Upper lobe of right lung (tissue), 1 donor: ENCODE results near the gene PCSK5. TPM values are rescaled to one million over a fixed set of nuclear protein-coding genes. Genes with fewer than 3 reads are reported as not detected.

Experiments
- ATAC-seq: fragments of 200-7000 bp; cut with Tn5 transposase; one replicate; pipeline ENCODE4 v1.9.1; 2020; ENCODE audit warnings: mild to moderate bottlenecking, moderate library complexity
- DNase-seq: peaks from one replicate; pipeline ENCODE4 v3.0.0-alpha.2; 2020
- H3K27ac ChIP-seq: fragments of 200-600 bp; one replicate; pipeline ENCODE4 v1.8.0; 2022
- H3K27me3 ChIP-seq: fragments of 200-600 bp; one replicate; pipeline ENCODE4 v1.8.0; 2022; ENCODE audit warnings: mild to moderate bottlenecking
- H3K36me3 ChIP-seq: fragments of 200-600 bp; one replicate; pipeline ENCODE4 v1.8.0; 2022
- H3K4me1 ChIP-seq: fragments of 200-600 bp; one replicate; pipeline ENCODE4 v1.8.0; 2022
- H3K4me3 ChIP-seq: fragments of 200-600 bp; one replicate; pipeline ENCODE4 v1.8.0; 2022; ENCODE audit warnings: mild to moderate bottlenecking
- H3K9me3 ChIP-seq: fragments of 200-600 bp; one replicate; pipeline ENCODE4 v1.8.0; 2022
- intact Hi-C: fragments of 100-400 bp; cut with DNase I; formaldehyde crosslinking; loops from one replicate; pipeline ENCODE4 v1.11.0; 2022
- total RNA-seq: library from RNA; stranded (reverse); fragmentation: NEBNext Ultra II Directional; extraction: Animal tissue kit (Norgen Biotek cat#: 25700); gene quantifications from one replicate; pipeline ENCODE4 v1.2.1, GENCODE V29; 2021
- TF ChIP-seq, protein P1 (sequence below): fragments of 200-600 bp; IDR thresholded peaks from one replicate; pipeline ENCODE4 v1.8.0; 2022; ENCODE audit warnings: antibody characterized with exemption
- donor health status: DM: no; HTN: yes; CAD: no; lungs with severe emphysema.

The PCSK5 gene
- total RNA-seq, 1 donor from 2014 or later, result 18.1 TPM

DNA sequence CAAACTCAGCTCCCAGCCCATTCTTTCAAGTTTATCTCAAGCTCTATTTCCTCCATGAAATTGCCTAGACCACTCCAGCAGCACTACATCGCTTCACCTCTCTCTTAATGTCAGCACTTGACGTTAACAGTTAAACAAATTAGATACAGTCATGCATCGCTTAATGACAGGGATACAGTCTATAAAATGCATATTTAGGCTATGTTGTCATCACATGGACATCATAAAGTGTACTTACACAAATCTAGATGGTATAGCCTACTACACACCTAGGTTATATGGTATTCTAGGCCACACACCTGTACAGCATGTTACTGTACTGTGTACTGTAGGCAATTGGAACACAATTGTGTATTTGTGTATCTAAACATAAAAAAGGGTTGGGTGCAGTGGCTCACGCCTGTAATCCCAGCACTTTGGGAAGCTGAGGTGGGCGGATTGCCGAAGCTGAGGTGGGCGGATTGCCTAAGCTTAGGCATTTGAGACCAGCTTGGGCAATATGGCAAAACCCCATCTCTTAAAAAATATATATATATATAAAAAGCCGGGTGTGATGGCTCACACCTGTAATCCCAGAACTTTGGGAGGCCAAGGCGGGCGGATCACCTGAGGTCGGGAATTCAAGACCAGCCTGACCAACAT is 13.4 kb upstream of the PCSK5 start:
- intact Hi-C loops, result no loop called here
- TF ChIP-seq, protein P1, sequence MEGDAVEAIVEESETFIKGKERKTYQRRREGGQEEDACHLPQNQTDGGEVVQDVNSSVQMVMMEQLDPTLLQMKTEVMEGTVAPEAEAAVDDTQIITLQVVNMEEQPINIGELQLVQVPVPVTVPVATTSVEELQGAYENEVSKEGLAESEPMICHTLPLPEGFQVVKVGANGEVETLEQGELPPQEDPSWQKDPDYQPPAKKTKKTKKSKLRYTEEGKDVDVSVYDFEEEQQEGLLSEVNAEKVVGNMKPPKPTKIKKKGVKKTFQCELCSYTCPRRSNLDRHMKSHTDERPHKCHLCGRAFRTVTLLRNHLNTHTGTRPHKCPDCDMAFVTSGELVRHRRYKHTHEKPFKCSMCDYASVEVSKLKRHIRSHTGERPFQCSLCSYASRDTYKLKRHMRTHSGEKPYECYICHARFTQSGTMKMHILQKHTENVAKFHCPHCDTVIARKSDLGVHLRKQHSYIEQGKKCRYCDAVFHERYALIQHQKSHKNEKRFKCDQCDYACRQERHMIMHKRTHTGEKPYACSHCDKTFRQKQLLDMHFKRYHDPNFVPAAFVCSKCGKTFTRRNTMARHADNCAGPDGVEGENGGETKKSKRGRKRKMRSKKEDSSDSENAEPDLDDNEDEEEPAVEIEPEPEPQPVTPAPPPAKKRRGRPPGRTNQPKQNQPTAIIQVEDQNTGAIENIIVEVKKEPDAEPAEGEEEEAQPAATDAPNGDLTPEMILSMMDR, result no peak
- peak; percentile 73 for DNase-seq

DNA sequence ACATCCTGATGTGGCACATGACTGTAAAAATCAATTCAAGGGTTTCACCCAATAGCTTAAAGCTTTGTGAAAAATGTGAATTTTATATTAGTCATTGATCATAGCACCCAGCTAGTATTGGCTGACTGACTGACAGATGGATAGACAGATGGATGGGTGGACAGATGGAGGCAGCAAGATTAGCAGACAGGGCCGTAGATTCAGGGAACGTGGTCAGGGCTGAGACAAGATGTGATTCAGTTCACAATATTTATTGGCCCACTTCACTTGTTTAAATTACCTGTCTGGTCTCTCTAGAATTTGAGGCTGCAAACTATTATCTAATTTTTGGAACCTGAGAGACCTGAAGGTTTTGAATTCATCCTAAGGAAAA is 12.0 kb upstream of the PCSK5 start:
- intact Hi-C loops, result no loop called here
- no peak overlapping the region for H3K27ac ChIP-seq
- H3K4me3 ChIP-seq, result no peak overlapping the region
- no peaks in the 10 kb centered on the region for H3K36me3 ChIP-seq
- no peaks in the 10 kb centered on the region for H3K4me1 ChIP-seq
- ATAC-seq, result no peak
- no peaks in the 10 kb centered on the region for H3K9me3 ChIP-seq
- no peaks in the 10 kb centered on the region for H3K27me3 ChIP-seq
- DNase-seq, result no peak
- TF ChIP-seq, protein P1, result no peak

More for the DNA sequence above, 13.4 kb upstream of the PCSK5 start:
- H3K27ac ChIP-seq, result no peak overlapping the region
- H3K27me3 ChIP-seq, result no peaks in the 10 kb centered on the region
- no peak overlapping the region for H3K4me3 ChIP-seq
- no peak for ATAC-seq
- no peaks in the 10 kb centered on the region for H3K36me3 ChIP-seq
- no peaks in the 10 kb centered on the region for H3K9me3 ChIP-seq
- no peaks in the 10 kb centered on the region for H3K4me1 ChIP-seq

DNA sequence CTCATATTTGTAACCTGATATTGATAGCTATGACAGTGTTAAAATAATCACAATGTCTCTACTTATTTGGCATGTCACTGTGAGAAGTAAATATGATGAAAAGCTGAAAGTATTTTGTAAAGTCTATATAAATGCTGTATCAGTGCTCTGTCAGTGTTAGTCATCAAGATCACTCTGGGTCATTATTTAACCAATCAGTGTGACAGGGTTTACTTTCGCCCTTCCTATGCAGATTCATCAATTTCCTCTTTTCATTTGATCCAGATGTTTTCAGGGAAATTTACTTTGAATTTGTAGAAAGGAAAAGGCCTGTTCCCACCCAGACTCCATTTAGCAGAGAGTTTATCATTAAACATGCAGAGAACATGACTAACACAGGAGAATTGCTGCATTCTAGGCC is 9.9 kb upstream of the PCSK5 start:
- intact Hi-C loops, result no loop called here
- DNase-seq (no peak), ATAC-seq (no peak)
- TF ChIP-seq, protein P1, result no peak
- Histone ChIP-seq H3K4me3 (no peak overlapping the region), H3K9me3 (no peaks in the 10 kb centered on the region), H3K4me1 (no peaks in the 10 kb centered on the region), H3K36me3 (no peaks in the 10 kb centered on the region), H3K27me3 (no peaks in the 10 kb centered on the region), H3K27ac (no peak overlapping the region)

DNA sequence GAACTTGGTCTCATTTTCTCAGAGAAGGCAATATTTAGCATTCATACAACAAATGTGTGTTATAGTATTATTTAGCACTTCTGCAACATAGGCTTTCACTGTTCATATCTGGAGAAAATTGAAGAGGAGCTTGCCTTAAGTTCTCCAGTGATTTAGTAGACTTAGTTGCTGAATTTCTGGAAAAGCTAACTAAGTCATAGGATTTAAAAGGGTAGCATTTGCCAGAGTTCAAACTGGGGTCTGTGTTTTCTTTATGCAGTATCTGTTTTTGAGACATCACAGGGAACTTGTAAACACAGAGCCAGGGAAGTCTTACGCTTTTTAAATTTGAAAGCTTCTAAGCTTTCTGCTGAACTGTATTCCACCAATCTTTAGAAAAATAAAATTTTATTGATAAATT is 8.7 kb upstream of the PCSK5 start:
- no peak overlapping the region for H3K27ac ChIP-seq
- H3K9me3 ChIP-seq, result no peaks in the 10 kb centered on the region
- intact Hi-C loops, result no loop called here
- H3K36me3 ChIP-seq, result no peaks in the 10 kb centered on the region
- no peak for DNase-seq
- no peaks in the 10 kb centered on the region for H3K4me1 ChIP-seq
- TF ChIP-seq, protein P1, result no peak
- ATAC-seq, result no peak
- H3K4me3 ChIP-seq, result no peak overlapping the region
- no peaks in the 10 kb centered on the region for H3K27me3 ChIP-seq

DNA sequence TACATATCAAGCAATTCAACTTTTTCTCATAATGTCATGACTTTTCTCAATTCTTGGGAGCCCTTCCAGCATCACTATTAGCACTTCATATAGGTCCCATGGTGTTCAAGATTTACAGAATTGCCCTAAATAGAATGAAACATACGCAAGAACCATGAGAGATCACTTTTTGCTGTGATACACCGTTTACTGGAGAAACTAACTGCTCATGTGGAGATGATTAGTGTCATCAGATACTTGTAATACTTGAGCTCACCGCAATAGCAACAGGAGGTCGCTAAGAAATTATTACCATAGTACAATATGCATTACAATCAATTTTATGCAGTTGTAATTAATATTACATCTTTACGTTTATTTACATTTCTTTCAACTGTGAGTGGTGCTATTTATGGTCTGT is 4.8 kb upstream of the PCSK5 start:
- intact Hi-C loops, result no loop called here
- Histone ChIP-seq H3K36me3 (no peaks in the 10 kb centered on the region), H3K4me1 (peaks cover 4% of the 10 kb centered on the region), H3K27me3 (no peaks in the 10 kb centered on the region), H3K4me3 (no peak overlapping the region), H3K9me3 (no peaks in the 10 kb centered on the region), H3K27ac (no peak overlapping the region)
- TF ChIP-seq, protein P1, result no peak
- DNase-seq (no peak), ATAC-seq (no peak)

DNA sequence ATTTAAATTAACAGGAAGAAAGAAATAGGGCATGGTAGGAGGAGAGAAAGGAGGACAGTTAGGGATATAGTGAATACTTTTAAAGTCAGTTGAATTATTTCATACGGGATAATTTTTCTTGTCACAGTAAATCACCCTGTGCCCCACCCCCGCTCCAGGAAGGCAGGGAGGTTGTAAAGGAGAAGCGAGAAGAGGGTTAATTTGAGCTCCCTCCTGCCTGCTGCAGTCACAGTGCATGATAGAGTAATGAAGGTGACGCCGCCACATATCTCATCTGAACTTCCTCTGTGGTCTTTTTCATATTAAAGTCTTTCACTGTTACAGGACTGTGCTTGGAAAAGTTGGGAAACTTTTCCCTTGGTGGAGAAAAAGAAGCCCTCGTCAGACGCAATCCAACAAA is 896 bp upstream of the PCSK5 start:
- TF ChIP-seq, protein P1, result no peak
- Histone ChIP-seq H3K36me3 (no peaks in the 10 kb centered on the region), H3K4me3 (peak overlapping the region; percentile 79), H3K27me3 (no peaks in the 10 kb centered on the region), H3K4me1 (peaks cover 20% of the 10 kb centered on the region), H3K27ac (peak overlapping the region; percentile 85), H3K9me3 (no peaks in the 10 kb centered on the region)
- intact Hi-C loops, result no loop called here
- DNase-seq, result no peak
- ATAC-seq, result no peak
